ENCODE measurements around the gene NOP56. TPM values are rescaled to one million over a fixed set of nuclear protein-coding genes. Genes with fewer than 3 reads are reported as not detected.

Gene NOP56
- total and polyA plus RNA-seq, 2 of the 4 experiments (the other 2 are of a cell fraction), result 189 to 231 TPM

- Histone ChIP-seq H3K4me3 (ENCODE audit: insufficient read depth, low read depth, low read length) (no peak overlapping the region), H3K56ac (ENCODE audit: extremely low read depth, insufficient read depth, low read length) (no peak overlapping the region), H3K9ac (ENCODE audit: low read depth, low read length) (no peak overlapping the region), H3K23ac (ENCODE audit: low read depth, low read length) (no peak overlapping the region), H4K20me1 (ENCODE audit: insufficient read depth, low read length) (no peaks in the 10 kb centered on the region; the same call in 1 of the 2 replicates), H3K4me2 (ENCODE audit: low read depth, low read length) (no peak overlapping the region), H2BK5ac (ENCODE audit: low read depth, low read length, poor library complexity, severe bottlenecking) (no peak overlapping the region), H3K27ac (ENCODE audit: insufficient read depth, low read length) (no peak overlapping the region), H4K91ac (ENCODE audit: insufficient read depth, low read depth, low read length) (no peak overlapping the region), H3K18ac (ENCODE audit: low read depth, low read length) (no peak overlapping the region), H3K27me3 (ENCODE audit: control insufficient read depth, insufficient read depth, low read length) (peaks cover 59% of the 10 kb centered on the region), H3K9me3 (ENCODE audit: control insufficient read depth, insufficient read depth, low read length) (no peaks in the 10 kb centered on the region), H3K4ac (ENCODE audit: low read depth, low read length) (no peak overlapping the region), H3K79me1 (ENCODE audit: low read depth in 1 of 2, low read length in 2 of 2) (no peaks in the 10 kb centered on the region), H2BK120ac (ENCODE audit: low read depth, low read length) (no peak overlapping the region), H3K4me1 (ENCODE audit: control insufficient read depth, insufficient read depth, low read length) (no peaks in the 10 kb centered on the region), H3K36me3 (ENCODE audit: control insufficient read depth, insufficient read depth, low read length) (no peaks in the 10 kb centered on the region), H3K14ac (replicated peaks; ENCODE audit: low read depth, low read length) (no peak overlapping the region), H2AK9ac (replicated peaks; ENCODE audit: low read depth, low read length, poor library complexity) (no peak overlapping the region), H3K9me1 (ENCODE audit: insufficient read depth, low read length) (no peaks in the 10 kb centered on the region; the same call in 1 of the 2 replicates), H4K8ac (ENCODE audit: low read depth in 2 of 2, low read length in 2 of 2) (no peak overlapping the region), H2AFZ (replicated peaks; ENCODE audit: low read length, poor library complexity) (no peak overlapping the region), H2BK15ac (ENCODE audit: low read depth, low read length) (no peak overlapping the region), H2AK5ac (ENCODE audit: low read depth, low read length) (no peak overlapping the region), H2BK20ac (ENCODE audit: low read depth, low read length) (no peak overlapping the region), H4K5ac (ENCODE audit: low read depth, low read length) (no peak overlapping the region)
- intact Hi-C loops (cut with micrococcal nuclease) (no loop called here), in situ Hi-C loops (cut with MboI; ENCODE audit: low sequenced_read_pairs) (no loop called here), dilution Hi-C loops (cut with HindIII; ENCODE audit: low sequenced_read_pairs, unreplicated experiment) (no loop called here)
- no CpG with 5 or more reads among the region's 8 CpGs for WGBS, 2 experiments (ENCODE audit: extremely low coverage in 2 of 2, insufficient read length in 1 of 2)
- ChIA-PET CTCF (interaction anchor here (0.6 kb wide), 1 partner anchor 24 kb away, joined by 3 read pairs; no protein-coding TSS in a partner anchor), POLR2A (ENCODE audit: unreplicated experiment) (no interaction called here)
- DNase-seq (no peak), ATAC-seq (ENCODE audit: low read depth) (no peak)
- no TSS peak for BruUV-seq (replicated peaks)
- no peak for TF ChIP-seq SMC3 (IDR thresholded peaks at IDR 0.05; ENCODE audit: low read depth, low read length)
- no peak for TF ChIP-seq CEBPB (IDR thresholded peaks at IDR 0.05; ENCODE audit: low read depth, low read length)
- no peak for TF ChIP-seq MAFK (IDR thresholded peaks at IDR 0.05; ENCODE audit: low read depth, low read length)
- no peak for TF ChIP-seq RCOR1 (IDR thresholded peaks at IDR 0.05; ENCODE audit: insufficient replicate concordance, low read length)
- TF ChIP-seq RAD21 (IDR thresholded peaks at IDR 0.05; ENCODE audit: low read length), result no peak
- no peak for TF ChIP-seq MAZ (IDR thresholded peaks at IDR 0.05; ENCODE audit: borderline replicate concordance, low read depth, low read length)
- TF ChIP-seq CHD1 (IDR thresholded peaks at IDR 0.05; ENCODE audit: low read depth, low read length), result no peak
- no peak for TF ChIP-seq ELK1 (IDR thresholded peaks at IDR 0.05; ENCODE audit: borderline replicate concordance, low read depth, low read length)
- no peak for TF ChIP-seq POLR2A (IDR thresholded peaks at IDR 0.05; ENCODE audit: low read depth, low read length)
- no peak for TF ChIP-seq BHLHE40 (IDR thresholded peaks at IDR 0.05; ENCODE audit: low read depth, low read length)
- TF ChIP-seq RFX5 (IDR thresholded peaks at IDR 0.05; ENCODE audit: low read depth, low read length), result no peak
- TF ChIP-seq, protein P1, sequence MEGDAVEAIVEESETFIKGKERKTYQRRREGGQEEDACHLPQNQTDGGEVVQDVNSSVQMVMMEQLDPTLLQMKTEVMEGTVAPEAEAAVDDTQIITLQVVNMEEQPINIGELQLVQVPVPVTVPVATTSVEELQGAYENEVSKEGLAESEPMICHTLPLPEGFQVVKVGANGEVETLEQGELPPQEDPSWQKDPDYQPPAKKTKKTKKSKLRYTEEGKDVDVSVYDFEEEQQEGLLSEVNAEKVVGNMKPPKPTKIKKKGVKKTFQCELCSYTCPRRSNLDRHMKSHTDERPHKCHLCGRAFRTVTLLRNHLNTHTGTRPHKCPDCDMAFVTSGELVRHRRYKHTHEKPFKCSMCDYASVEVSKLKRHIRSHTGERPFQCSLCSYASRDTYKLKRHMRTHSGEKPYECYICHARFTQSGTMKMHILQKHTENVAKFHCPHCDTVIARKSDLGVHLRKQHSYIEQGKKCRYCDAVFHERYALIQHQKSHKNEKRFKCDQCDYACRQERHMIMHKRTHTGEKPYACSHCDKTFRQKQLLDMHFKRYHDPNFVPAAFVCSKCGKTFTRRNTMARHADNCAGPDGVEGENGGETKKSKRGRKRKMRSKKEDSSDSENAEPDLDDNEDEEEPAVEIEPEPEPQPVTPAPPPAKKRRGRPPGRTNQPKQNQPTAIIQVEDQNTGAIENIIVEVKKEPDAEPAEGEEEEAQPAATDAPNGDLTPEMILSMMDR (conservative IDR thresholded peaks at IDR 0.05; ENCODE audit: low read depth, low read length), result no peak
These were observed 38.7 kb downstream of the NOP56 start for GRCh38 chr20:2691127-2691526.
